Mucosa of descending colon (tissue), 3 donors: ENCODE measurements around the gene KLHL21. TPM values are rescaled to one million over a fixed set of nuclear protein-coding genes. Genes with fewer than 3 reads are reported as not detected.
"Not testable (repeated sequence)": the region's sequence is repeated elsewhere in the genome, so short reads cannot be mapped to it uniquely, and the experiment has no call there.

Source experiments
- ATAC-seq: fragments of 200-7000 bp; cut with Tn5 transposase; one replicate; pipeline ENCODE4 v1.9.1; 2020; ENCODE audit warnings: mild to moderate bottlenecking, moderate library complexity
- DNase-seq, 3 donors: peaks; one replicate each; pipeline ENCODE4 v3.0.0-alpha.2; 2020
- H3K36me3 ChIP-seq: fragments of 200-600 bp; one replicate; pipeline ENCODE4 v1.8.0; 2021; ENCODE audit warnings: low read depth, mild to moderate bottlenecking
- H3K4me1 ChIP-seq: fragments of 200-600 bp; one replicate; pipeline ENCODE4 v1.8.0; 2021; ENCODE audit warnings: low read depth, mild to moderate bottlenecking
- H3K4me3 ChIP-seq: fragments of 200-600 bp; one replicate; pipeline ENCODE4 v1.8.0; 2021; ENCODE audit warnings: mild to moderate bottlenecking
- H3K9me3 ChIP-seq: fragments of 200-600 bp; one replicate; pipeline ENCODE4 v1.8.0; 2021; ENCODE audit warnings: mild to moderate bottlenecking
- CTCF ChIP-seq: fragments of 200-600 bp; IDR thresholded peaks from one replicate; pipeline ENCODE4 v1.8.0; 2022; ENCODE audit warnings: antibody characterized with exemption, mild to moderate bottlenecking
- intact Hi-C, 2 donors: fragments of 100-400 bp; cut with DNase I in 1 of 2; cut with micrococcal nuclease in 1 of 2; formaldehyde crosslinking; loops; one replicate each; pipeline versions ENCODE4 v1.11.0 to v1.11.1; 2022; cut with DNase I, micrococcal nuclease
- long read RNA-seq, 2 donors: library from polyadenylated mRNA; unstranded; transcript quantifications; one replicate each; pipeline ENCODE4 v2.0.0, GENCODE V29; 2019 to 2021
- total RNA-seq, 3 donors: library from RNA; stranded (reverse); fragmentation: NEBNext Ultra II Directional in 2 of 3; extraction: Animal tissue kit (Norgen Biotek cat#: 25700) in 2 of 3; gene quantifications; one replicate each; pipeline versions ENCODE4 v1.2.1 to v1.2.4, GENCODE V29; 2021 to 2023
- donor health status: DM: no; HTN: no; CAD: no; lungs with moderate emphysema.
- donor health status: DM: no; HTN: no; CAD: no.
- donor health status: DM: no; HTN: yes; CAD: no.

Gene KLHL21
- 10 to 100 TPM in 2 of 3 donors, 1 to 10 TPM in 1; 8.7 to 68.2 (median 10.7) TPM for total RNA-seq
- long read RNA-seq, donor 1, full-length matches to known transcripts: 119 of 148 reads
- long read RNA-seq, donor 1, partial matches to known transcripts: 8 of 148 reads
- long read RNA-seq, donor 1, other reads (novel, unspliced or antisense): 21 of 148 reads
- long read RNA-seq, donor 2, full-length matches to known transcripts: 5 of 7 reads
- long read RNA-seq, donor 2, partial matches to known transcripts: 0 of 7 reads
- long read RNA-seq, donor 2, other reads (novel, unspliced or antisense): 2 of 7 reads

GRCh38 chr1:6602669-6603237, at the start of gene KLHL21:
Gene KLHL21, minus strand, starts transcription at chr1:6602869. Its CDS starts 52 bp downstream, at chr1:6602817.
- ATAC-seq (peak; percentile 82), DNase-seq (peak; percentile 84 to 92 (median 90))
- TF ChIP-seq CTCF: no peak
- intact Hi-C loops: no loop called here
- no peaks in the 10 kb centered on the region for H3K36me3 ChIP-seq
- H3K4me1 ChIP-seq: peaks cover 17% of the 10 kb centered on the region
- H3K4me3 ChIP-seq: peak within 1 kb of the TSS; percentile 80
- no peaks in the 10 kb centered on the region for H3K9me3 ChIP-seq

GRCh38 chr1:6651909-6652308, 49.2 kb upstream of the KLHL21 start:
- no peak for ATAC-seq
- intact Hi-C loops: no loop called here

GRCh38 chr1:6648556-6648955, 45.9 kb upstream of the KLHL21 start:
- Histone ChIP-seq H3K4me3 (no peak overlapping the region), H3K9me3 (no peaks in the 10 kb centered on the region), H3K36me3 (peaks cover 6% of the 10 kb centered on the region), H3K4me1 (no peaks in the 10 kb centered on the region)
- DNase-seq: no peak
- ATAC-seq: no peak
- intact Hi-C loops: no loop called here
- no peak for TF ChIP-seq CTCF

More at GRCh38 chr1:6651909-6652308, 49.2 kb upstream of the KLHL21 start:
- no peak for TF ChIP-seq CTCF
- Histone ChIP-seq H3K9me3 (no peaks in the 10 kb centered on the region), H3K4me1 (no peaks in the 10 kb centered on the region), H3K36me3 (peaks cover 6% of the 10 kb centered on the region), H3K4me3 (no peak overlapping the region)
- peak in 1 of 3 donors; percentile 11 for DNase-seq

- ATAC-seq: peak; percentile 67
- no peaks in the 10 kb centered on the region for H3K36me3 ChIP-seq
- no peaks in the 10 kb centered on the region for H3K4me1 ChIP-seq
- TF ChIP-seq CTCF: peak; percentile 13
- intact Hi-C loops: no loop called here
- H3K4me3 ChIP-seq: no peak overlapping the region
- DNase-seq: peak in 1 of 3 donors; percentile 18
- no peaks in the 10 kb centered on the region for H3K9me3 ChIP-seq
Observed at GRCh38 chr1:6646499-6647148, 44.0 kb upstream of the KLHL21 start.

- no peaks in the 10 kb centered on the region for H3K36me3 ChIP-seq
- TF ChIP-seq CTCF: no peak
- intact Hi-C loops: no loop called here
- H3K4me1 ChIP-seq: no peaks in the 10 kb centered on the region
- ATAC-seq (no peak), DNase-seq (no peak)
- no peak overlapping the region for H3K4me3 ChIP-seq
- no peaks in the 10 kb centered on the region for H3K9me3 ChIP-seq
Observed at GRCh38 chr1:6645018-6645417, 42.3 kb upstream of the KLHL21 start.

- intact Hi-C loops, DNase-seq, H3K9me3 ChIP-seq, H3K4me3 ChIP-seq, H3K4me1 ChIP-seq, H3K36me3 ChIP-seq, ATAC-seq: not testable (repeated sequence)
Observed at GRCh38 chr1:6640867-6641266, 38.2 kb upstream of the KLHL21 start.
